PC-3 (cell line): ENCODE measurements around the gene CCDC141.

ENCODE experiments used
- CTCF ChIP-seq: fragments of 300-600 bp; sonication (generic); conservative IDR thresholded peaks from 2 replicates; pipeline ENCODE4 v1.5.1; 2017; ENCODE audit warnings: antibody characterized with exemption, low read depth, mild to moderate bottlenecking, low read length
- EZH2phosphoT487 ChIP-seq: fragments of 300-600 bp; sonication (generic); IDR thresholded peaks from 2 replicates; pipeline ENCODE4 v1.6.1; 2018; ENCODE audit warnings: mild to moderate bottlenecking, antibody characterized with exemption, low read length, borderline replicate concordance

DNA sequence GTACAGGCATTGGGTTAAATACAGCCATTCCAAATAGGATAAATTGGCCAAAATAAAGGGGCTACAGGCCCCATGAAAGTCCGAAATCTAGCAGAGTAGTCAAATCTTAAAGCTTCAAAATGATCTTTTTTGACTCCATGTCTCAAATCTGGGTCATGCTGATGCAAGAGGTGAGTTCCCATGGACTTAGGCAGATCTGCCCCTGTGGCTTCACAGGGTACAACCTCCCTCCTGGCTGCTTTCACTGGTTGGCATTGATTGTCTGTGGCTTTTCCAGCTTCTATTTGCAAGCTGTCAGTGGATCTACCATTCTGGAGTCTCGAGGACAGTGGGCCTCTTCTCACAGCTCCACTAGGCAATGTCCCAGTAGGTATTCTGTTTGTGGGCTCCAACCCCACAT lies 56.1 kb downstream of the CCDC141 start:
- TF ChIP-seq CTCF, result no peak
- TF ChIP-seq EZH2phosphoT487, result no peak
